HEK293 (cell line): ENCODE results near the gene SMC3.

Experiments used
- ATF2 ChIP-seq: fragments of 450-650 bp; formaldehyde crosslinking; IDR thresholded peaks from 2 replicates; pipeline ENCODE4 v1.5.1; 2016; ENCODE audit warnings: missing biosample characterization, missing genetic modification characterization, low read depth
- HOXC10 ChIP-seq: sonication (generic); formaldehyde crosslinking; IDR thresholded peaks from 2 replicates; pipeline ENCODE4 v1.8.1; 2023; ENCODE audit warnings: mild to moderate bottlenecking, missing genetic modification reagents
- KLF17 ChIP-seq: fragments of 450-650 bp; formaldehyde crosslinking; IDR thresholded peaks from 2 replicates; pipeline ENCODE4 v1.5.1; 2016; ENCODE audit warnings: missing biosample characterization, missing genetic modification characterization
- MZF1 ChIP-seq: fragments of 450-650 bp; formaldehyde crosslinking; IDR thresholded peaks from 2 replicates; pipeline ENCODE4 v1.5.1; 2017; ENCODE audit warnings: missing biosample characterization, missing genetic modification characterization, borderline replicate concordance
- PRDM10 ChIP-seq: fragments of 450-650 bp; formaldehyde crosslinking; IDR thresholded peaks from 2 replicates; pipeline ENCODE4 v1.5.1; 2016; ENCODE audit warnings: missing biosample characterization, missing genetic modification characterization
- REST ChIP-seq: fragments of 450-650 bp; formaldehyde crosslinking; IDR thresholded peaks from 2 replicates; pipeline ENCODE4 v1.5.1; 2016; ENCODE audit warnings: missing biosample characterization, missing genetic modification characterization
- ZBTB11 ChIP-seq: fragments of 450-650 bp; formaldehyde crosslinking; conservative IDR thresholded peaks from 2 replicates; pipeline ENCODE4 v1.5.1; 2016; ENCODE audit warnings: low read depth, missing biosample characterization, missing genetic modification characterization
- ZBTB49 ChIP-seq: fragments of 450-650 bp; formaldehyde crosslinking; IDR thresholded peaks from 2 replicates; pipeline ENCODE4 v1.5.1; 2016; ENCODE audit warnings: missing biosample characterization, missing genetic modification characterization, low read depth
- ZBTB8A ChIP-seq: fragments of 450-650 bp; formaldehyde crosslinking; IDR thresholded peaks from 2 replicates; pipeline ENCODE4 v1.5.1; 2016; ENCODE audit warnings: missing biosample characterization, missing genetic modification characterization
- ZNF23 ChIP-seq: fragments of 450-650 bp; formaldehyde crosslinking; IDR thresholded peaks from 2 replicates; pipeline ENCODE4 v1.5.1; 2016; ENCODE audit warnings: missing biosample characterization, missing genetic modification characterization, borderline replicate concordance
- ZNF24 ChIP-seq: fragments of 450-650 bp; formaldehyde crosslinking; IDR thresholded peaks from 2 replicates; pipeline ENCODE4 v1.5.1; 2016; ENCODE audit warnings: missing biosample characterization, missing genetic modification characterization
- ZNF391 ChIP-seq: fragments of 450-650 bp; formaldehyde crosslinking; IDR thresholded peaks from 2 replicates; pipeline ENCODE4 v1.5.1; 2016; ENCODE audit warnings: low read depth, missing biosample characterization, missing genetic modification characterization, borderline replicate concordance
- ZNF416 ChIP-seq: fragments of 450-650 bp; formaldehyde crosslinking; IDR thresholded peaks from 2 replicates; pipeline ENCODE4 v1.5.1; 2016; ENCODE audit warnings: missing biosample characterization, missing genetic modification characterization
- ZNF423 ChIP-seq: fragments of 450-650 bp; formaldehyde crosslinking; IDR thresholded peaks from 2 replicates; pipeline ENCODE4 v1.5.1; 2016; ENCODE audit warnings: missing biosample characterization, missing genetic modification characterization
- ZNF549 ChIP-seq: fragments of 450-650 bp; IDR thresholded peaks from 2 replicates; pipeline ENCODE4 v1.5.1; 2018; ENCODE audit warnings: missing biosample characterization, missing genetic modification characterization, mild to moderate bottlenecking, inconsistent platforms, moderate library complexity
- ZNF600 ChIP-seq: fragments of 450-650 bp; formaldehyde crosslinking; IDR thresholded peaks from 2 replicates; pipeline ENCODE4 v1.5.1; 2016; ENCODE audit warnings: missing biosample characterization, missing genetic modification characterization
- ZNF626 ChIP-seq: fragments of 450-650 bp; sonication (Bioruptor Pico); formaldehyde crosslinking; IDR thresholded peaks from 2 replicates; pipeline ENCODE4 v1.5.1; 2018; ENCODE audit warnings: missing biosample characterization, missing genetic modification characterization, inconsistent platforms
- ZNF701 ChIP-seq: fragments of 450-650 bp; formaldehyde crosslinking; IDR thresholded peaks from 2 replicates; pipeline ENCODE4 v1.5.1; 2016; ENCODE audit warnings: missing biosample characterization, missing genetic modification characterization
- ZNF777 ChIP-seq: fragments of 450-650 bp; formaldehyde crosslinking; IDR thresholded peaks from 2 replicates; pipeline ENCODE4 v1.5.1; 2017; ENCODE audit warnings: missing biosample characterization, missing genetic modification characterization, borderline replicate concordance
- ZNF837 ChIP-seq: fragments of 450-650 bp; formaldehyde crosslinking; IDR thresholded peaks from 2 replicates; pipeline ENCODE4 v1.5.1; 2016; ENCODE audit warnings: missing biosample characterization, missing genetic modification characterization
- ZSCAN5A ChIP-seq: fragments of 450-650 bp; formaldehyde crosslinking; IDR thresholded peaks from 2 replicates; pipeline ENCODE4 v1.5.1; 2016; ENCODE audit warnings: missing biosample characterization, missing genetic modification characterization

Gene SMC3

GRCh38 chr10:110649347-110650264, 82.1 kb downstream of the SMC3 start (continued):
- peak; percentile 47; the same call in 1 of the 2 replicates for TF ChIP-seq ZNF600 (tag by site-specific recombination)
- no peak for TF ChIP-seq ZNF626 (tag by site-specific recombination)
- TF ChIP-seq ZNF423: peak; percentile 16; the same call in 1 of the 2 replicates
- TF ChIP-seq ZSCAN5A (tag by site-specific recombination): no peak
- no peak for TF ChIP-seq MZF1 (tag by site-specific recombination)
- peak; percentile 91 for TF ChIP-seq PRDM10 (tag by site-specific recombination)
- TF ChIP-seq ZNF391: no peak
- TF ChIP-seq ZNF549 (tag by site-specific recombination): no peak
- no peak for TF ChIP-seq ZBTB11 (tag by site-specific recombination)
- TF ChIP-seq ATF2: no peak
- TF ChIP-seq ZBTB8A (tag by site-specific recombination): no peak
- TF ChIP-seq ZNF701: no peak
- no peak for TF ChIP-seq ZNF416 (tag by site-specific recombination)
- no peak for TF ChIP-seq ZNF837 (tag by site-specific recombination)
- TF ChIP-seq ZBTB49 (tag by site-specific recombination): no peak
- TF ChIP-seq ZNF24 (tag by site-specific recombination): no peak
- TF ChIP-seq REST (tag by site-specific recombination): no peak
- no peak for TF ChIP-seq ZNF23 (tag by site-specific recombination)
- TF ChIP-seq HOXC10 (CRISPR knock-in tag): no peak
- TF ChIP-seq KLF17 (tag by site-specific recombination): no peak
- no peak for TF ChIP-seq ZNF777 (tag by site-specific recombination)
